Measurements from ENCODE around the gene GIMAP5.

Gene GIMAP5

GRCh38 chr7:150722431-150722931 is 14.7 kb upstream of the GIMAP5 start:
- TF ChIP-seq CTCF (IDR thresholded peaks at IDR 0.05; ENCODE audit: low read depth, low read length, poor library complexity, severe bottlenecking): no peak
- no peak for TF ChIP-seq EZH2phosphoT487 (IDR thresholded peaks at IDR 0.05; ENCODE audit: borderline replicate concordance, low read length)
- no peaks in the 10 kb centered on the region for H3K4me1 ChIP-seq (ENCODE audit: control insufficient read depth, low read length)
- no peaks in the 10 kb centered on the region for H3K9me2 ChIP-seq (replicated peaks; ENCODE audit: control insufficient read depth, low read length)
- H3K4me2 ChIP-seq (ENCODE audit: low read length): no peak overlapping the region
- no peaks in the 10 kb centered on the region for H3K36me3 ChIP-seq (ENCODE audit: control insufficient read depth, low read length)
- 0 out of 2 replicates have a peak, but pooled peaks cover 7% of the 10 kb centered on the region for H3K27me3 ChIP-seq (ENCODE audit: control insufficient read depth, low read length)
- no peaks in the 10 kb centered on the region for H3K9me3 ChIP-seq (ENCODE audit: control insufficient read depth, insufficient read depth, low read length)
- no peaks in the 10 kb centered on the region for H3K79me2 ChIP-seq (ENCODE audit: control insufficient read depth, low read length)
- H3K27ac ChIP-seq (ENCODE audit: low read depth, low read length): no peak overlapping the region
- no peak overlapping the region for H3K4me3 ChIP-seq (ENCODE audit: low read length)
- H4K20me1 ChIP-seq (ENCODE audit: control insufficient read depth, insufficient read depth, low read depth, low read length): no peaks in the 10 kb centered on the region
- H3F3A ChIP-seq (ENCODE audit: control insufficient read depth, insufficient read depth): no peaks in the 10 kb centered on the region

DNA sequence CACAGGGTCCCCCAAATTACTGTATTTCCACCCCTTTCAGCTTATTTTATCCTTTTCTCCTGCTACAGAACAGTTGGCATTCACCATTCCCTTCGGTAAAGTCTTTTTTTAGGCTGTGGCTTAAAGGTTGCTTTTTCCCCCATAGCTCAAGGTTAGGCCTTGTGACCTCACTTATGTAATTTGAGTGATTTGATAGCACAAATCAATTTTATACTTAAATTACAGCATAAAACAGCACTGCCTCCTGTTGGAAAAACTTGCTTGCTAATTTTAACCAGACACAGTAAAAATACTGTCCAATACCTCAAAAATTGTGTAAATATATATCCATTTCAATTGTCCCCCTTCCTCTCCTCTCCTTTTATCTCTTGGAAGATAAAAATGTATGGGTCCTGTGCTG is 13.8 kb upstream of the GIMAP5 start:
- H4K20me1 ChIP-seq (ENCODE audit: control insufficient read depth, insufficient read depth, low read depth, low read length): no peaks in the 10 kb centered on the region
- no peak overlapping the region for H3K4me2 ChIP-seq (ENCODE audit: low read length)
- TF ChIP-seq CTCF (IDR thresholded peaks at IDR 0.05; ENCODE audit: low read depth, low read length, poor library complexity, severe bottlenecking) (no peak), EZH2phosphoT487 (IDR thresholded peaks at IDR 0.05; ENCODE audit: borderline replicate concordance, low read length) (no peak)
- H3K9me2 ChIP-seq (replicated peaks; ENCODE audit: control insufficient read depth, low read length): no peaks in the 10 kb centered on the region
- H3K9me3 ChIP-seq (ENCODE audit: control insufficient read depth, insufficient read depth, low read length): no peaks in the 10 kb centered on the region
- H3K79me2 ChIP-seq (ENCODE audit: control insufficient read depth, low read length): no peaks in the 10 kb centered on the region
- no peaks in the 10 kb centered on the region for H3K4me1 ChIP-seq (ENCODE audit: control insufficient read depth, low read length)
- 0 out of 2 replicates have a peak, but pooled peaks cover 7% of the 10 kb centered on the region for H3K27me3 ChIP-seq (ENCODE audit: control insufficient read depth, low read length)
- H3F3A ChIP-seq (ENCODE audit: control insufficient read depth, insufficient read depth): no peaks in the 10 kb centered on the region
- no peak overlapping the region for H3K27ac ChIP-seq (ENCODE audit: low read depth, low read length)
- no peak overlapping the region for H3K4me3 ChIP-seq (ENCODE audit: low read length)
- no peaks in the 10 kb centered on the region for H3K36me3 ChIP-seq (ENCODE audit: control insufficient read depth, low read length)

DNA sequence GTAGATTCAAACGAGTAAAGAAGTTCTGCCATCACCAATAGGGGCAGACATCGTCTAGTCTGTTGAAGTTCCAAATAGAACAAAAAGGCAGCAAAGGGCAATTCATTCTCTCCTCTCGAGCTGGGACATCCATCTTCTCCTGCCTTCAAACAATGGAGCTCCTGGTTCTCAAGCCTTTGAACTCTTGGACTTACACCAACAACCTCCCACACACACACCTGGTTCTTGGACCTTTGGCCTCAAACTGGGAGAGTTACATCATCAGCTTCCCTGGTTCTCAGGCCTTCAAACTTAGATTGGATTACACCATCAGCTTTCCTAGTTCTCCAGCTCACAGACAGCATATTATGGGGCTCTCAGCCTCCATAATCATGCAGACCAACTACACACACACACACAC is 9.8 kb upstream of the GIMAP5 start:
- Histone ChIP-seq H3K36me3 (ENCODE audit: control insufficient read depth, low read length) (no peaks in the 10 kb centered on the region), H3K4me1 (ENCODE audit: control insufficient read depth, low read length) (no peaks in the 10 kb centered on the region), H3K79me2 (ENCODE audit: control insufficient read depth, low read length) (no peaks in the 10 kb centered on the region), H3F3A (ENCODE audit: control insufficient read depth, insufficient read depth) (no peaks in the 10 kb centered on the region), H3K27me3 (ENCODE audit: control insufficient read depth, low read length) (peaks cover 19% of the 10 kb centered on the region; the same call in 1 of the 2 replicates), H4K20me1 (ENCODE audit: control insufficient read depth, insufficient read depth, low read depth, low read length) (no peaks in the 10 kb centered on the region), H3K9me3 (ENCODE audit: control insufficient read depth, insufficient read depth, low read length) (no peaks in the 10 kb centered on the region), H3K4me2 (ENCODE audit: low read length) (no peak overlapping the region), H3K9me2 (replicated peaks; ENCODE audit: control insufficient read depth, low read length) (no peaks in the 10 kb centered on the region), H3K27ac (ENCODE audit: low read depth, low read length) (no peak overlapping the region), H3K4me3 (ENCODE audit: low read length) (no peak overlapping the region)
- TF ChIP-seq CTCF (IDR thresholded peaks at IDR 0.05; ENCODE audit: low read depth, low read length, poor library complexity, severe bottlenecking) (no peak), EZH2phosphoT487 (IDR thresholded peaks at IDR 0.05; ENCODE audit: borderline replicate concordance, low read length) (no peak)
